HG03095 (cell line): ENCODE measurements around the gene BBS1.
"Not testable (repeated sequence)": the region's sequence is repeated elsewhere in the genome, so short reads cannot be mapped to it uniquely, and the experiment has no call there.

Experiments
- ATAC-seq: cut with Tn5 transposase; IDR thresholded peaks from one replicate; pipeline ENCODE4 v1.9.1; 2021; ENCODE audit warnings: moderate library complexity; ENCODE audit not compliant: unreplicated experiment

BBS1 gene

GRCh38 chr11:66510271-66510989, at the start of gene BBS1:
BBS1 (plus strand) TSS chr11:66510635; CDS start chr11:66510660, 25 bp downstream.
- no peak for ATAC-seq

DNA sequence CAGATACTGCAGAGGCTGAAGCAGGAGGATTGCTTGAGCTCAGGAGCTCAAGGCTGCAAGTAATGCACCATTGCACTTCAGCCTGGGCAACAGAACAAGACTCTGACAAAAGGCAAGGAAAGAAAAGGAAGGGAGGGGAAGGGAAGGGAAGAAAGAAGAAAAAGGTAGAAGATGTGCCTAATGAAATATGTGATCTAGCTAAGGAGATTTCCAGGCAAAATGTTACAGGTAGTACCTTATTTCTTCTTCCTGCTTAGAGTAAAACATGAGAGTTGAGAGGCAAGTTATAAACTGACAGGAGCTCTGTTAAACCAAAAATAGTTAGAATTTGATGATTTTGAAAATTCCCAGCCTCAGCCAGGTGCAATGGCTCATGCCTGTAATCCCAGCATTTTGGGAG, 48.4 kb upstream of the BBS1 start:
- ATAC-seq: no peak

GRCh38 chr11:66462911-66463310, 47.5 kb upstream of the BBS1 start:
- ATAC-seq: no peak

- not testable (repeated sequence) for ATAC-seq
Observed at GRCh38 chr11:66464116-66464515, 46.3 kb upstream of the BBS1 start.

GRCh38 chr11:66464916-66465315, 45.5 kb upstream of the BBS1 start:
- no peak for ATAC-seq

- ATAC-seq: no peak
Observed at GRCh38 chr11:66465373-66466224, 44.8 kb upstream of the BBS1 start.

- ATAC-seq: peak; percentile 72
Observed at GRCh38 chr11:66466225-66467033, 44.0 kb upstream of the BBS1 start, which contains the start of gene PELI3. PELI3 (plus strand) TSS chr11:66466905; CDS start chr11:66468129, 1,224 bp downstream.

DNA sequence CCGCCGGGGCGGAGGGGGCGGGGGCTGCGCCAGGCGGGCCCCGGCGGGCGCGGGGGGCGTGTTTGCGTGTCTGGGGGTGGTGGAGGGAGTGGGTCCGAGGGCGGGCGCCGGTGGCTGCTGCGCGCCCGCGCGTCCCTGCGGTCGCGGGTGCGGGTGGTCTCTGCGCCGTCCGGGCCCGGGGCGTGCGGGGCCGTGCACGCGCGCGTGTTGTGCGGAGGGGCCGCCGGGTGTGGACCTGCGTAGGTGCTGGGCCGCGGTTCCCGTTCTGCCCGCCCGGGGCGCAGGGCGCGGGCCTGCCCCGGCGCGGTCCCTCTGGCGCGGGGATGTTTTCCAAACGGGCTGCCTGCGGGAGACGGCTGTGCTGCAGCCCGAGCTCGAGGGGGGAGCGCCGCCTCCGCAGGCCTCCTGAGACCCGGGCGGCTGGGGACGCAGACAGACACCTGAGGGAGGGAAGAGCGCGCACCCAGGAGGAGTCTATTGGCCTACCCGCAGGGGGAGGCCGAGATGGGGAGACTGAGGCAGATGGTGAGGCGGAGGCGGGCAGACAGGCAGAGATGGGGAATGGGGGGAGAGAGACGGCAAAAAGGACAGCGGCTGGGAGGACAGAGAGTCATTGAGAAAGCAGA, 43.3 kb upstream of the BBS1 start:
- peak; percentile 19 for ATAC-seq

DNA sequence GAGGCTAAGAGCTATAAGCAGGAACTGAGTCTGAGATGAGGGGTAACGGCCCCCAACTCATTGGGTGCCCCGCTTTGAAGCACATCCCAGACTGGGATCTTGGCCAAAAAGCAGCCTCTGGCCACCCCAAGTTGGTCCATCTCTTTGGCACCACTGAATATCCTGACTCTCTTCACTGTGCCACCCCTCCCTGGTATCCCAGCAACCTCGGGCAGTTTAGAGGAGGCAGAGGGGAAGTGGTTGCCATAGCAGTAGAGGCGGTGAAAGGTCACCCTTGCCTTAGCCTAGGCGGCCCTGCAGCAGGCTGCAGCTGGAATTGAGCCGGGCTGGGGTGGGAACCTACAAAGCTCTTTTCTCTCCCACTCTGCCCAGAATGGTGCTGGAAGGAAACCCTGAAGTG, 42.7 kb upstream of the BBS1 start:
- no peak for ATAC-seq

DNA sequence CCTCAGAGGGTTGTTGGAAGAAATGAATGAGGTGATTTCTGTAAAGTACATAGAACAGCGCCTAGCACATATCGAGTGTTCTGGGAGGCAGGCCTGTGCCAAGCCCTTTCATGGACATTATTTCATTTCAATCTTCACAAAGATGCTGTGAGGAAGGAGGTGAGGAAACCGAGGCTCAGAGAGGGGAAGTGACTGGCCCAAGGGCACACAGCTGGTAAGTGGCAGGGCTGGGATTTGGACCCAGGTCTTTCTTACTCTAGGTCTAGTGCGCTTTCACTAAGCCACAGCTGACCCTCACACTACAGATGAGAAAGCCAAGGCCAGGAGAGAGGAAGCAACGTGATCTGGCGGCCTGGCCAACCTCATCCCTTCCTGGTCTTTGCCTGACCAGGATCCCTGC, 41.7 kb upstream of the BBS1 start:
- no peak for ATAC-seq

DNA sequence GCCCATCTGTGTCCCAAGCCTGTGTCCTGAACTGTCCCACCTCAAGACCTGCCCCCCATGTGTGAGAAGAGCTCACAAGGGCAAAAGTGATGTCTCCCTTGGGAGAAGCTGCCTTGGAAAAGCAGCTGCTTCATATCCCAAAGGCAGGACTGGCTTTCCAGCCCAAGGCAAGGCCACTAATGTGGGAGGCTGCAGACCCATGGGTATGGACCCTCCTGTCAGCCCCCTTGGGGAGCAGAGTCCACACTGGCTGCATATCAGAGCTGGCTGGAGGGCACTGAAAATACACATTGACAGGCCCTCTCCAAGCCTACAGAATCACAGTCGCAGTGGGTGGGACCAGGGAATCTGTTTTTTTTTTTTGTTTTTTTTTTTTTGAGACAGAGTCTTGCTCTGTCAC, 41.0 kb upstream of the BBS1 start:
- ATAC-seq: no peak

- ATAC-seq: no peak
Observed at GRCh38 chr11:66470015-66470414, 40.4 kb upstream of the BBS1 start.

DNA sequence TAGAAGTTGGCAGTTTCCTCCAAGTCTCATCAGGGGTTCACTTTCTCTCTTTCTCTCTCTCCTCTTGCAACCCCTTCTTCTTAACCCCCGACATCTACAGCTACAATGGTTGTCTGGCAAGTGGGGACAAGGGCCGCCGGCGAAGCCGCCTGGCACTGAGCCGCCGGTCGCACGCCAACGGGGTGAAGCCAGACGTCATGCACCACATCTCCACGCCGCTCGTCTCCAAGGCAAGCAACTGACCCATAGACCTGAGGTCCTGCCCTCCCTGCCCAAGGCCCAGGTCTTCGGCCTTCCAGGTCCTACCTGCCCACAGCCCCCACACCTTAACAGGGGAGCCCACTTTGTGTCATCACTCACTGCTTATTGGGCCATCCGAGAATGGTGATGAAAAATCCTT, 39.3 kb upstream of the BBS1 start:
- no peak for ATAC-seq

DNA sequence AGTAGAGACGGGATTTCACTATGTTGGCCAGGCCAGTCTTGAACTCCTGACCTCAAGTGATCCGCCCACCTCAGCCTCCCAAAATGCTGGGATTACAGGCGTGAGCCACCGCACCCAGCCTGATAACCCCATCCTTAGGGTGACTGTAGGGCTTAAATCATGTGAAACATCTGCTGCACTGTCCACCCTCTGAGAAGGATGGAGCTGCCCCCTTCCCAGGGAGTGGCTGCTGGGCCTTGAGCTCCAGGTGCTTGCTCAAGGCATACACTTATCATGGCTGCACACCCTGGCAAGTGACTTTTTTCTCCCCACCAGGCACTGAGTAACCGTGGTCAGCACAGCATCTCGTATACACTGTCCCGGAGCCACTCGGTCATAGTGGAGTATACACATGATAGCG, 38.4 kb upstream of the BBS1 start:
- ATAC-seq: no peak

- ATAC-seq: no peak
Observed at GRCh38 chr11:66473167-66473566, 37.3 kb upstream of the BBS1 start.

- ATAC-seq: no peak
Observed at GRCh38 chr11:66473608-66474515, 36.6 kb upstream of the BBS1 start.

GRCh38 chr11:66475349-66476172, 34.9 kb upstream of the BBS1 start:
- ATAC-seq: no peak

- ATAC-seq: no peak
Observed at GRCh38 chr11:66476173-66476840, 34.1 kb upstream of the BBS1 start.
